Endothelial cell of umbilical vein (primary cell): ENCODE data around the gene ADIPOR2. TPM values are rescaled to one million over a fixed set of nuclear protein-coding genes. Genes with fewer than 3 reads are reported as not detected.

Source experiments
- BruUV-seq: library from RNA; stranded (reverse); fragments of 400-500 nt; replicated peaks from 2 replicates; lab custom pipeline; 2021; lab: Mats Ljungman, UMichigan
- CTCF ChIA-PET: fragments of 300-600, 350-600 bp; sonication (Branson Sonifier 250); formaldehyde crosslinking; loops from one replicate; lab custom pipeline; 2021; ENCODE audit warnings: antibody characterized with exemption, inconsistent platforms; lab: Charles Lee
- POLR2A ChIA-PET: fragments of 300-600, 350-600 bp; sonication (Branson Sonifier 250); formaldehyde crosslinking; loops from one replicate; lab custom pipeline; 2021; ENCODE audit warnings: antibody characterized with exemption, inconsistent platforms; lab: Charles Lee
- DNase-seq: peaks from one replicate; pipeline ENCODE4 v3.0.0-alpha.2; 2011; ENCODE audit warnings: low read depth, low spot score
- FAIRE-seq: peaks from 2 replicates; lab custom pipeline; 2011; peaks lifted over from hg19 to GRCh38; lab: Jason Lieb, UNC
- H2AFZ ChIP-seq: 2 replicates; pipeline ENCODE4 v1.6.0; 2012; ENCODE audit warnings: low read depth, low read length, control low read depth, inconsistent platforms
- H3K27ac ChIP-seq: 2 replicates; pipeline ENCODE4 v1.5.1; 2011; ENCODE audit warnings: low read depth, mild to moderate bottlenecking, control low read depth, low read length, moderate library complexity; ENCODE audit not compliant: insufficient read depth
- H3K27me3 ChIP-seq, 2 experiments: 2 replicates each; pipeline versions ENCODE4 v1.6.0 to v1.6.1; 2011; ENCODE audit warnings: low read length in 2 of 2, mixed read lengths in 1 of 2; ENCODE audit not compliant: control insufficient read depth in 2 of 2, insufficient read depth in 2 of 2
- H3K36me3 ChIP-seq, 2 experiments: 2 replicates in 1 of 2; 3 replicates in 1 of 2; pipeline ENCODE4 v1.5.1; 2011; ENCODE audit warnings: low read length in 2 of 2, mild to moderate bottlenecking in 1 of 2, moderate library complexity in 1 of 2; ENCODE audit not compliant: control insufficient read depth in 2 of 2, insufficient read depth in 2 of 2; ENCODE audit errors: extremely low read depth in 1 of 2
- H3K4me1 ChIP-seq: 3 replicates; pipeline ENCODE4 v1.5.1; 2011; ENCODE audit warnings: mild to moderate bottlenecking, low read length; ENCODE audit not compliant: control insufficient read depth, insufficient read depth; ENCODE audit errors: extremely low read depth
- H3K4me2 ChIP-seq: 2 replicates; pipeline ENCODE4 v1.6.1; 2011; ENCODE audit warnings: low read length, control low read depth, mixed read lengths; ENCODE audit not compliant: insufficient read depth
- H3K4me3 ChIP-seq, 3 experiments: fragments of 200-600 bp in 1 of 3; sonication (generic), shearing (Covaris generic) in 1 of 3; replicated peaks in 1 of 3; 2 replicates each; pipeline ENCODE4 v1.5.1; 2011 to 2016; ENCODE audit warnings: control low read depth in 3 of 3, low read length in 3 of 3, mild to moderate bottlenecking in 2 of 3, inconsistent platforms in 1 of 3, low read depth in 1 of 3, moderate library complexity in 1 of 3; ENCODE audit not compliant: insufficient read depth in 1 of 3
- H3K79me2 ChIP-seq: 2 replicates; pipeline ENCODE4 v1.6.0; 2012; ENCODE audit warnings: low read length, inconsistent platforms; ENCODE audit not compliant: control insufficient read depth, insufficient read depth
- H3K9ac ChIP-seq: replicated peaks from 2 replicates; pipeline ENCODE3; 2011; ENCODE audit warnings: low read length, control low read depth; ENCODE audit not compliant: insufficient read depth; ENCODE audit errors: extremely low read depth
- H3K9me1 ChIP-seq: replicated peaks from 3 replicates; pipeline ENCODE4 v1.6.0; 2011; ENCODE audit warnings: mild to moderate bottlenecking, low read length; ENCODE audit not compliant: control insufficient read depth, insufficient read depth; ENCODE audit errors: extremely low read depth
- H3K9me3 ChIP-seq: replicated peaks from 2 replicates; pipeline ENCODE4 v1.5.1; 2012; ENCODE audit warnings: low read length, inconsistent platforms; ENCODE audit not compliant: control insufficient read depth, insufficient read depth
- H4K20me1 ChIP-seq: replicated peaks from 2 replicates; pipeline ENCODE3; 2011; ENCODE audit warnings: mild to moderate bottlenecking, low read length; ENCODE audit not compliant: control insufficient read depth, insufficient read depth; ENCODE audit errors: extremely low read depth
- EZH2 ChIP-seq: IDR thresholded peaks from 2 replicates; pipeline ENCODE4 v1.6.1; 2012; ENCODE audit warnings: borderline replicate concordance, low read depth, mild to moderate bottlenecking, moderate library complexity, low read length, inconsistent platforms; ENCODE audit not compliant: severe bottlenecking
- FOS ChIP-seq: IDR thresholded peaks from 2 replicates; pipeline ENCODE4 v1.6.1; 2011; ENCODE audit warnings: mild to moderate bottlenecking, low read length, moderate library complexity, borderline replicate concordance; ENCODE audit not compliant: insufficient read depth
- GATA2 ChIP-seq: IDR thresholded peaks from 2 replicates; pipeline ENCODE4 v1.7.0; 2011; ENCODE audit warnings: low read depth, mild to moderate bottlenecking, moderate library complexity, mixed read lengths, low read length; ENCODE audit not compliant: insufficient read length, insufficient read depth
- JUN ChIP-seq: IDR thresholded peaks from 2 replicates; pipeline ENCODE4 v1.6.1; 2011; ENCODE audit warnings: borderline replicate concordance, low read depth; ENCODE audit not compliant: insufficient read length, insufficient read depth
- MYC ChIP-seq: IDR thresholded peaks from one replicate; pipeline ENCODE4 v1.6.1; 2011; ENCODE audit warnings: mild to moderate bottlenecking, low read depth, low read length
- POLR2A ChIP-seq: IDR thresholded peaks from 2 replicates; pipeline ENCODE4 v1.6.1; 2012; ENCODE audit warnings: low read depth, mild to moderate bottlenecking, control low read depth, low read length
- POLR2AphosphoS5 ChIP-seq: IDR thresholded peaks from 2 replicates; pipeline ENCODE4 v1.6.1; 2012; ENCODE audit warnings: low read depth, mild to moderate bottlenecking, control low read depth, low read length, moderate library complexity; ENCODE audit not compliant: insufficient read depth
- dilution Hi-C: fragments of 300-500 bp; cut with MboI; formaldehyde crosslinking; loops from one replicate; pipeline ENCODE4 v1.15.0; 2019; ENCODE audit warnings: low sequenced_read_pairs; ENCODE audit not compliant: extremely low pct_ligation_motif_present
- intact Hi-C: fragments of 100-400 bp; cut with micrococcal nuclease; formaldehyde crosslinking; loops from one replicate; pipeline ENCODE4 v1.10.0; 2022
- polyA plus RNA-seq, 4 experiments: library from polyadenylated mRNA; depleted of rRNA in 3 of 4; stranded (reverse) in 3 of 4; unstranded in 1 of 4; fragments of >200 nt; gene quantifications; 2 replicates each; pipeline versions ENCODE4 v1.2.1 to v1.2.3, GENCODE V29; 2011 to 2012; ENCODE audit warnings: missing spikeins in 1 of 4
- total RNA-seq: library from RNA; stranded (reverse); gene quantifications from 2 replicates; pipeline ENCODE4 v1.2.3, GENCODE V29; 2021
- TF ChIP-seq, protein P1 (sequence below), 2 donors: IDR thresholded peaks; 1 replicate in 1 of 2; 2 replicates in 1 of 2; pipeline ENCODE4 v1.5.1; 2011; ENCODE audit warnings: low read length in 2 of 2, mild to moderate bottlenecking in 2 of 2, moderate library complexity in 2 of 2, control low read depth in 1 of 2, inconsistent platforms in 1 of 2, low read depth in 1 of 2; ENCODE audit not compliant: insufficient read depth in 1 of 2; ENCODE audit errors: extremely low read depth in 1 of 2

Gene ADIPOR2
- total and polyA plus RNA-seq, 2 donors (not counting 3 experiments of a cell fraction or from before 2014, with no cell fraction given) = 22.5 to 57.3 TPM

DNA sequence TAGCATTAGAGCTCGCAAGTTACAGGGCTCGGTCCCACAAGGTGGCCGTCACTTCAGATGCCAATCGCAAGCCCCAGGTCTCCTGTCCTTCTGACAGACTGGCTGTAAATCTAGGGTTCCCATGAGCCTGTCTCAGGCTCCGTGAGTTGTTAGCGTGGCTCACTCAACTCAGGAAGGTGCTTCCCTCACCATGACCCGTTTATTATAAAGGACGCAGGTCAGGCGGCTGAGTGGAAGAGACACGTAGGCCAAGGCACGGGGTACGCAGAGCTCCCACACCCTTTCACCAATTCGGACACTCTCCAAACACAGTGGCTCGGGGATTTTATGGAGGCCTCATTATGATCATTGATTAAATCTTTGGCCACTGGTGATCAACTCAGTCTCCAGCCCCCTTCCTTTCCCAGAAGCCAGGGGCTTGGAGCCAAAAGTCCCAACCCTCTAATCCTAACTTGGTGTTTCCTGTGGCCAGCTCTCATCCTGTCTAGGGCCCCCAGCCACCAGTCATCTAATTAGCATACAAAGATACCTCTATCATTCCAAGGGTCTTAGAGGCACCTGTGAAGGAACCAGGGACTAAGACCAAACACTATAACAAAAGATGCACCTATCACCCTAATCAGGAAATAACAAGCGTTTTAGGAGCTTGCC, 103.7 kb downstream of the ADIPOR2 start:
- Histone ChIP-seq H3K9me3 (no peaks in the 10 kb centered on the region), H3K36me3 (no peaks in the 10 kb centered on the region), H3K79me2 (no peaks in the 10 kb centered on the region), H3K4me2 (no peak overlapping the region), H3K4me3 (no peak overlapping the region), H3K9ac (no peak overlapping the region), H2AFZ (no peak overlapping the region), H3K27me3 (no peaks in the 10 kb centered on the region), H3K4me1 (peaks cover 12% of the 10 kb centered on the region), H4K20me1 (no peaks in the 10 kb centered on the region), H3K27ac (no peak overlapping the region), H3K9me1 (no peaks in the 10 kb centered on the region)
- intact Hi-C loops (no loop called here), dilution Hi-C loops (no loop called here)
- FAIRE-seq (no peak), DNase-seq (no peak)
- no peak for TF ChIP-seq EZH2
- no peak for TF ChIP-seq JUN
- TF ChIP-seq POLR2AphosphoS5 = no peak
- TF ChIP-seq POLR2A = no peak
- TF ChIP-seq MYC = no peak
- TF ChIP-seq, protein P1, sequence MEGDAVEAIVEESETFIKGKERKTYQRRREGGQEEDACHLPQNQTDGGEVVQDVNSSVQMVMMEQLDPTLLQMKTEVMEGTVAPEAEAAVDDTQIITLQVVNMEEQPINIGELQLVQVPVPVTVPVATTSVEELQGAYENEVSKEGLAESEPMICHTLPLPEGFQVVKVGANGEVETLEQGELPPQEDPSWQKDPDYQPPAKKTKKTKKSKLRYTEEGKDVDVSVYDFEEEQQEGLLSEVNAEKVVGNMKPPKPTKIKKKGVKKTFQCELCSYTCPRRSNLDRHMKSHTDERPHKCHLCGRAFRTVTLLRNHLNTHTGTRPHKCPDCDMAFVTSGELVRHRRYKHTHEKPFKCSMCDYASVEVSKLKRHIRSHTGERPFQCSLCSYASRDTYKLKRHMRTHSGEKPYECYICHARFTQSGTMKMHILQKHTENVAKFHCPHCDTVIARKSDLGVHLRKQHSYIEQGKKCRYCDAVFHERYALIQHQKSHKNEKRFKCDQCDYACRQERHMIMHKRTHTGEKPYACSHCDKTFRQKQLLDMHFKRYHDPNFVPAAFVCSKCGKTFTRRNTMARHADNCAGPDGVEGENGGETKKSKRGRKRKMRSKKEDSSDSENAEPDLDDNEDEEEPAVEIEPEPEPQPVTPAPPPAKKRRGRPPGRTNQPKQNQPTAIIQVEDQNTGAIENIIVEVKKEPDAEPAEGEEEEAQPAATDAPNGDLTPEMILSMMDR (IDR thresholded peaks at IDR 0.05; ENCODE audit: extremely low read depth in 1 of 2, insufficient read depth in 1 of 2, low read depth in 1 of 2, low read length in 2 of 2) = no peak
- no peak for TF ChIP-seq GATA2
- no peak for TF ChIP-seq FOS
- CTCF ChIA-PET = interaction anchor here (1.0 to 8.1 kb wide), 5 partner anchors 142 to 490 kb away, joined by 3 to 226 read pairs (median 5); no protein-coding TSS in a partner anchor
- no TSS peak for BruUV-seq
- POLR2A ChIA-PET = no interaction called here
